ENCODE measurements around the gene EPPIN.

The EPPIN gene

GRCh38 chr20:45538209-45538799, 8.9 kb downstream of the EPPIN start:
- no peak for DNase-seq (ENCODE audit: low read depth, low spot score)

- no peak for DNase-seq (ENCODE audit: low read depth, low spot score)
Observed at GRCh38 chr20:45527294-45527693, 19.9 kb downstream of the EPPIN start.

- DNase-seq (ENCODE audit: low read depth, low spot score) = no peak
Observed at GRCh38 chr20:45523821-45524220, 23.4 kb downstream of the EPPIN start.

GRCh38 chr20:45518282-45518681, 28.9 kb downstream of the EPPIN start:
- DNase-seq (ENCODE audit: low read depth, low spot score) = no peak

GRCh38 chr20:45515147-45515913, 31.9 kb downstream of the EPPIN start, which contains the start of gene SPINT3:
Gene SPINT3, minus strand, starts transcription at chr20:45515622. Its CDS starts 14 bp downstream, at chr20:45515608.
- no peak for DNase-seq (ENCODE audit: low read depth, low spot score)

- no peak for DNase-seq (ENCODE audit: low read depth, low spot score)
Observed at GRCh38 chr20:45510242-45510862, 36.8 kb downstream of the EPPIN start.

GRCh38 chr20:45509091-45509490, 38.1 kb downstream of the EPPIN start:
- no peak for DNase-seq (ENCODE audit: low read depth, low spot score)

- no peak for DNase-seq (ENCODE audit: low read depth, low spot score)
Observed at GRCh38 chr20:45508068-45508886, 38.9 kb downstream of the EPPIN start.

GRCh38 chr20:45507011-45507820, 40.0 kb downstream of the EPPIN start:
- no peak for DNase-seq (ENCODE audit: low read depth, low spot score)

GRCh38 chr20:45506398-45506797, 40.8 kb downstream of the EPPIN start:
- no peak for DNase-seq (ENCODE audit: low read depth, low spot score)

- DNase-seq (ENCODE audit: low read depth, low spot score) = no peak
Observed at GRCh38 chr20:45503403-45503802, 43.8 kb downstream of the EPPIN start.

- DNase-seq (ENCODE audit: low read depth, low spot score) = no peak
Observed at GRCh38 chr20:45502561-45502960, 44.6 kb downstream of the EPPIN start.

GRCh38 chr20:45501600-45501999, 45.6 kb downstream of the EPPIN start:
- no peak for DNase-seq (ENCODE audit: low read depth, low spot score)

GRCh38 chr20:45500022-45500421, 47.2 kb downstream of the EPPIN start:
- DNase-seq (ENCODE audit: low read depth, low spot score) = no peak

- DNase-seq (ENCODE audit: low read depth, low spot score) = no peak
Observed at GRCh38 chr20:45497971-45498494, 49.2 kb downstream of the EPPIN start.

- DNase-seq (ENCODE audit: low read depth, low spot score) = no peak
Observed at GRCh38 chr20:45496166-45496565, 51.0 kb downstream of the EPPIN start.

GRCh38 chr20:45495501-45495941, 51.7 kb downstream of the EPPIN start:
- no peak for DNase-seq (ENCODE audit: low read depth, low spot score)
